IPS-NIHi7 (cell line): ENCODE results near the gene CD74.
"Not testable (repeated sequence)": the region's sequence is repeated elsewhere in the genome, so short reads cannot be mapped to it uniquely, and the experiment has no call there.

Source experiments
- DNase-seq: peaks from one replicate; pipeline ENCODE4 v3.0.0; 2012; ENCODE audit warnings: mixed read lengths; ENCODE audit errors: extremely low spot score

The CD74 gene

DNA sequence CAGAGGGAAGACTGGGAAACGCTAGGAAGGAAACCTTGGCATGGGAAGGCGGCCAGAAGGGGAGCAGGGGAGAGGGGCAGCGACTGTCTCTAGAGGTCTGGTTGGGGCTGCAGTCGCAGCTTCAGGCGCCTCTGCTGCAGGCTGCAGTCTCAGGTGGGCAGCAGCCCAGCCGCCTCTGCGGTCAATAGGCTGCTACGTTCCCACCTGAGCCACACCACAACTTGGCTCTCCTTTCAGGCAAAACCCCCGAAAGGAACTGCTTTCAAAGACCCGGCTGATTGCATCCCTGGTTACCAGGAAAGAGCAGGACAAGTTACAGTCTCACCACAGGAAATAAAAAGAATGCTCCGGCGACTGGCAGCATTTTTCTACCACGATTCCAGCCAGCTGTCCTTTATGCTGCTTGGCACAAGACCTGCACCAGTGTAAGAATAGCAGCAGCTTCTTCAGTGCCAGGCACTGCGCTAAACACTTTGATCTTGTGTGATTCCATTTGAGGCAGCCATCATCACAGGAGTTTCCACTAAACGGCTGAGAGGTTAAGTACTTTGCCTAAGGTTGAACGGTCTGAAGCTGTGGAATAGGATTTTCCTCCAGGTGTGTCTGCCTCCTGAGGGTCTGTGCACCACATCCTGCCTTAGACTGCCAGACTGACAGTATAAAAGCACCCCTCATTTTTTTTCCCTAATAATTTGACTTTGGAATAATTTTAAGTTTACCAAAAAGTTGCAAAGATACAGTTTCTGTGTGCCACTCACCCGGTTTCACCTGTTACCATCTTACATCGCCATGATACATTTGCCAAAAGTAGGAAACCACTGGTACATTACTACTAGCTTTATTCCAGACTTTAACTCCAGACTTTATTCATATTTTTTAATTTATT, 29.3 kb upstream of the CD74 start:
- no peak for DNase-seq

DNA sequence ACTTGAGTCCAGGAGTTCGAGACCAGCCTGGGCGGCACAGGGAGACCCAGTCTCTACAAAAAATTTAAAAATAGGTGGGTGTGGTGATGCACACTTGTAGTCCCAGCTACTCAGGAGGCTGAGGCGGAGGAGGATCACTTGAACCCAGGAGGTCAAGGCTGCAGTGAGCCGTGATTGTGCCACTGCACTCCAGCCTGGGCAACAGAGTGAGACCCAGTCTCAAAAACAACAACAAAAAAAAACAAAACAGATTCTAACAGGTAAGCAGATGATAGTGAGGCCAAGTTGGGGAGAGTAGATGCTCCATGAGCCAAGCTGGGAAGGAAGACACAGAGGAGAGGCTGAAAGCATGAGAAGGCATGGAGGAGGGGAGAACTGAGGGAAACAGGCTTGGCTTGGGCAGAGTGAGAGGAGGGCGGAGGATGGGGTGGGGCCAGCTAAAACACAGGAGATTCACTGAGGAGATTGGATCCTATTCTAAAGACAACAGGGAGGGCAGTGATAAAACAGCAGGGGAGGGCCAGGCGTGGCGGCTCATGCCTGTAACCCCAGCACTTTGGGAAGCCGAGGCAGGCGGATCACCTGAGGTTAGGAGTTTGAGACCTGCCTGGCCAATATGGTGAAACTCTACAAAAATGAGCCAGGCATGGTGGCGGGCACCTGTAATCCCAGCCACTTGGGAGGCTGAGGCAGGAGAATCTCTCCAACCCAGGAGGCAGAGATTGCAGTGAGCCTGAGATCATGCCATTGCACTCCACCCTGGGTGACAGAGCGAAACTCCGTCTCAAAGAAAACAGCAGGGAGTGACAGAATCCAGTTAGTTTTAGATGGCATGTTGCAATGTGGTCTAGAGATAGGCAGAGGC, 28.5 kb upstream of the CD74 start:
- no peak for DNase-seq

DNA sequence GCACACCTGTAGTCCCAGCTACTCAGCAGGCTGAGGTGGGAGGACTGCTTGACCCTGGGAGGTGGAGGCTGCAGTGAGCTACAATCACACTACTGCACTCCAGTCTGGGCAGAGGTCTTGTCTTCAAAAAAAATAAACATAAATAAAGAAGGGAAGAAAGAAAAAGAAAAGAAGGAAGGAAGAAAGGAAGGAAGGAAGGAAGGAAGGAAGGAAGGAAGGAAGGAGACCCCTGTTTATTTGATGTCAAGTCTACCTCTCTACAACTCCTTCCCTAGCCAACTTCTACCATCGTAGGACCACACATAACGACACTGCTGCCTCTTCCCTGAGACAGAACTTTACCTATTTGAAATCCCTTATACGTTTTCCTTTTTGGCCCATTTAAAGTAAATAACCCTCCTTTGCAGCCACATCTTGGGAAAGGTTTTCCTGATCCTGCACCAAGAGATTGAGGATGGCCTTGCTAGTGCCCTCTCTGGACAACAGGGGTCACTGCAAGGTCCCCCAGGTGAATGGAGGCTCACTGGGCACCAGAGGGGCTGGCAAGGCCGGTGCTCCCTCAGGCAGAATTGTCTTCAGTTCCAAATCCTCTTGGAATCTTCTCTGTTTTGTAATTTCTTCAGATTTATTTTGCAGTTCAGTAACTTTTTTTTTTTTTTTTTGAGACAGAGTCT, 26.3 kb upstream of the CD74 start:
- peak; percentile 79 for DNase-seq

DNA sequence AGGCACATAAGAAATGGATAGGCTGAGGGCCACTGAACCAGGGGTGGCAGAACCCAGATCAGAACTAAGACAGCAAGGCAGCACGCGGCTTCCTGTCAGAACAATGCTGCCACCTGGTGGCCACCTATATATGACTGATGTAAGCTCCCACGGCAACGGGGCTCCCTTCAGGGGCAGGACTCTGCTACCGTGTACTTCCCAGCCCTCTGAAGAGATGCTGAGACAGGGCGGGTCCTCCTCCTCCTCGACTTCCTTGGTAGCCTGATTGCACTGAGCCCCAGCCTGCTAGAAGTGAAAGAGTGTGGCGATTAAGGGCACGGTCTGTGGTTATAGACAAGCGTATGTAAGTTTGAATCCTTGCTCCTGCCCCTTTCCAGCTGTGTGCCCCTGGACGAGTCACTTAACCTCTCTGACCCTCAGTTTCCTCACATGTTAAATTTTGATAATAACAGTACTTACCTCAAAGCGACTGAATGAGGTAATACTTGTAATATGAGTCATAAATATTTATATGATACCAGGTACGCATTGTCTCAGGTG, 23.5 kb upstream of the CD74 start:
- DNase-seq: peak; percentile 94

DNA sequence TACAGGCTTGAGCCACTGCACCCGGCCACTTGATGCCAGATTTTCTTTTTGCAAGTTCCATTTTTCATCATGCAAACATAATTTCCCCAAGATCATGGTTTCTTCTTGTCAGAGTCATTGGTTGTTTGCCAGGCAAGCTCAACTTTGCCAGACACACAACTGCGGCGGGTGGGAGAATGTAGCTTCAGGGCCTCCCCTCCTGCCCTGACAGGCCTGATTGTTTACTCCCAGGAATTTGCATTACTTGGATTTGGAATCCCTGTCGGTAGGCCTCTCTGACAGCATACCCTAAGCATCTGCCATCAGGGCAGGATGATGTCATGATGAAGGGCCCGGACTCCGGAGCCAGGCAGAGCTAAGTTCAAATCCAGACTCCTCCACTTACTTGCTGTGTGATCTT, 21.8 kb upstream of the CD74 start:
- DNase-seq: peak; percentile 49

GRCh38 chr5:150431574-150431973, 18.9 kb upstream of the CD74 start:
- DNase-seq: no peak

DNA sequence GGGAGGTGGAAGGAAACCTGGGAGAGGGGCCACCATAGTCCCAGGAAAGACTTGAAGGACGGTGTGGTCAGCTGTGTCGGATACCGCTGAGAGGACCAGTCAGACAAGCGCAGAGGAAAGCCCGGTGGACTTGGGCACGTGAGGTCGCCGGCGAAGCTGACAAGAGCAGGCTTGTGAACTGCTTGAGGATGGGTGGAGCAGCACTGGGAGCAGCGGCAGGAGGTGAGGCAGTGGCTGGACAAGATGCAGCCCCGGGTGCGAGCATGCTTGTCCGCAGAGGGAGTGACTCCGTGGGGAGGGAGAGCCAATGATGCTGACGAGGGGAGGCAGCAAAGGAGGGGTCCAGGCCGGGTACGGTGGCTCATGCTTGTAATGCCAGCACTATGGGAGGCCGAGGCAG, 18.3 kb upstream of the CD74 start:
- DNase-seq: no peak

DNA sequence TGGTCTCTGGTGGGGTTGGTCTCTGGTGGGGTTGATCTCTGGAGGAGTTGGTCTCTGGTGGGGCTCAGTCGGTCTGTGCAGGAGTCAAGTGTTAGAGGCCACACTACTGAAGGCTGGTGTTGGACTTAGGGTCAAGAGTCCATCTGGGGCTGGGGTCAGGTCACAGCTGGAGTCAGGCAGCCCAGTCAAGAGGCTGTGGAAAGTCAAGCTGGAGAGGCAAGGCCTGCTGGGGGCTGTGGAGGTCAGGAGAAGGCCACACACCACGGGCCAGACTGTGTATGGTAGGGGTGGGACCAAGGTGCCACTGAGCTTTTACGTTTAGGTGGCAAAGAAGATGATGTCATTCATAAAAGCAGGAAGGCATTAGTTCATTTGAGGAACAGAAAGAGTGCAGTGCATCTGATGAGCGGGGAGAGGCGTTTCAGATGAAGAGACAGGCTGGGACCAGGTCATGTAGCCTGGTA, 16.7 kb upstream of the CD74 start:
- DNase-seq: no peak

GRCh38 chr5:150428978-150429377, 16.3 kb upstream of the CD74 start:
- DNase-seq: no peak

DNA sequence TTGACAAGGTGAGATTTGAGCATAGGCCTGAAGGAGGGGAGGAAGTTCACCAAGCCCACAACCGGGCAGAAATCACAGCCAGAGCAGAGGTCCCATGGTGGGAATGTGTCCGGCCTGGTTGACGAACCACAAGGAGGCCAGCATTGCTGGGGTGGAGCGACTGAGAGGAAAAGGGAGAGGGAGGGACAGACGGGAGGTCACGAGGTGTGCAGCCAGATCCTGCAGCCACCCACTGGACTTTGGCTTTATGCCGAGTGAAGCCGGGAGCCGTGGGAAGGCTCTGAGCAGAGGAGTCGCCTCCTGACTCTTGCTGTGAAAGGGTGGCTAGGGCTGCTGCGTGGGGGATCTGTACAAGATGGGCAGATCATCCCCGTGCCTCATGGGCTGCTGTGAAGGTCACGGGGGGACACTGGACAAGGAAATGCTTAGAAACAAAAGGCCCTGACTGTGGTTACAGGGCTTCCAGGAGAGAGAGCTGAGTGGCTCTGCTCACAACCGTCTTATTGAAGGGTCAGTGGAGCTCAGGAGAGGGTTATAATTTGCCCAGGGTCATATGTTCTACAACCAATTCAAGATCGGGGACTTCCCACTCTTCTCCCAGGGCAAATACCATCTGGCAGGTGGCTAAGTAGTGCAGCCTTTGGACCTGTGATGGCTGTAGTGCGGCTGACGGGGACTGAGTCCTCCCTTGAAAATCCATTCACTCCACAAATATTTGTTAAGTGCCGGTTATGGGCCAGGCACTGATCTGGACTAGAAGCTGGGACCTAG, 15.6 kb upstream of the CD74 start:
- DNase-seq: no peak

DNA sequence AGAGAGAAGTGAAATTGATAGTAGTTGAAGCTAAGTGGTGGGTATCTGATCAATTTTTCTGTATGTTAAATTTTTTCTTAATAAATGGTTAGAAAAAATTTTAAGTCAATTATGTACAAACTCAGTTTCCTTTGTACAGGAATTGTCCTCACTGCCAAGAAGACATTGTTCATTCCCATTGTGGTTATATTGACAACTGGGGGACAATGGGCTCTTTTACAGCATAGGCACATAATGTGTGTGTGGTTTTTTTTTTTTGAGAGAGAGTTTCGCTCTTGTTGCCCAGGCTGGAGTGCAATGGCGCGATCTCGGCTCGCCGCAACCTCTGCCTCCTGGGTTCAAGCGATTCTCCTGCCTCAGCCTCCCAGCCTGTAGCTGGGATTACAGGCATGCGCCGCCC, 13.5 kb upstream of the CD74 start:
- DNase-seq: not testable (repeated sequence)

- no peak for DNase-seq
Observed at GRCh38 chr5:150422758-150423157, 10.0 kb upstream of the CD74 start.

GRCh38 chr5:150422075-150422474, 9.4 kb upstream of the CD74 start:
- no peak for DNase-seq

DNA sequence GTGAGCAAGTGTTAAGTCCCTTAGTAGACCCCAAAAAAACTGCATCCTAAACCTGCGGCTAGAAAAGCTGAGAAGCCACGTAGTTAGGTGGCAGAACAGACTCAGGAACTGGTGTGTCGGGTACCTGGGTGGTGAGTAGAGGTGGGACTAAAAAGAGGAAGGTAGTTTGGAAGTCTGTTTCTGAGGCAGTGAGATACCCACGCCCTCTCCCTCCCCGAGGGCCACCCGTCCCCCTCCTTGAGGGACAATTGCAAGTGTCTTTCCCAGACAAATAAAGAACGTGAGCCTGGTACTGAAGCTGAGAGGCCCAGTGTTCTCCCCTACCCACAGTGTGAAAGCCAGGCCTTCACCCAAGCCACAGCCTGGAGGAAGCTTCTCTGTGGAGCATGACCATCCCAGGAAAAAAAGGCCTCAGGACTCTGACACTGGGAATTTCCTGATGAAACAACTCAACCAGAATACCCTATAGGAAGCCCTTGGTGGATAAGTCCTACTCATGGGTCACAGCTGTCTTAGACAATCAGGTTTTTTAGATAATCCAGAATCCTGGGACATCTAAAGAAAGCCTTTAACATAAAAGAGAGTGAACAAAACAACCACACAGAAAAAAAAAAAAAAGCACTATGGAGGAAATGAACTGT, 7.0 kb upstream of the CD74 start:
- DNase-seq: no peak

GRCh38 chr5:150413902-150414790, 1.4 kb upstream of the CD74 start:
- not testable (repeated sequence) for DNase-seq

DNA sequence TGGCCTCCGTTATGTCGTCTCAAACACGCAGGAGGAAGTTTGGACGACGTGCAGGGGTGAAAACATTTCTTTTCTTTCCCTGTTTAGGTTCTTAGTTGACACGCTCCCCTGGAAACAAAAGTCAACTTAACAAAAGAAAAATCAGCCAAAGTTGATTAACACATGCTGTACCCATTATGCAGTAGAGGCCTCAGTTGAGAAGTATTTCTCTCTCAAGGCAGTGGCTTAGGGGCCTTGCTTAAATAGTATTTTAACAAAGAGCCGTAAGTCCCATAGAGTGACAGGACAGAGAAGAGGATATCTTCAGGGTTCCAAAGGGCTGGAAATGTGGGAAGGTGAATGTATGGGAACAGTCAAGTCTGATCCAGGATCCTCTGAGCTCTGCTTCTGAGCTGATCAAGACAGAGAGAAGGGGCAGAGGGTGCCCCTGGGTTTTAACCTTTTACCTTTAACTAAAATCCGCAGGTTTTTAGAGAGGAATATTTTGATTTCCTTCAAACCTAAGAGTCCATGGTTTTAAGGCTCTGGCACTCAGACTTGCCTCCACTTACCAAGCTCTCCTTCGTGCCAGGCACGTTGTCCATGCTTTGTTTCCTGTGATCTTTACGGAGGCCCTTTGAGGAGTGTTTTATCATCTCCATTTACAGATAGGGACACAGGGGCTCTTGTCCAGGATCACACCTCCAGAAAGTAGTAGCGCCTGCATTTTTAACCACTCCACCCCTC, 629 bp upstream of the CD74 start:
- no peak for DNase-seq

- DNase-seq: no peak
Observed at GRCh38 chr5:150411245-150411979, 1.3 kb downstream of the CD74 start.
